Measurements from ENCODE around the gene TMEM109.

TMEM109 gene

GRCh38 chr11:60912223-60912850 lies 1.6 kb upstream of the TMEM109 start:
- DNase-seq: no peak

- no peak for DNase-seq
Observed at GRCh38 chr11:60912851-60913528, 968 bp upstream of the TMEM109 start.

GRCh38 chr11:60914633-60915247 lies 782 bp downstream of the TMEM109 start:
- DNase-seq: peak; percentile 79

- peak; percentile 67 for DNase-seq
Observed at GRCh38 chr11:60915248-60915914, 1.4 kb downstream of the TMEM109 start.

- no peak for DNase-seq
Observed at GRCh38 chr11:60916669-60917206, 2.8 kb downstream of the TMEM109 start.

- DNase-seq: no peak
Observed at GRCh38 chr11:60917267-60917666, 3.3 kb downstream of the TMEM109 start.

- no peak for DNase-seq
Observed at GRCh38 chr11:60918251-60918938, 4.4 kb downstream of the TMEM109 start.

- no peak for DNase-seq
Observed at GRCh38 chr11:60918939-60919265, 4.9 kb downstream of the TMEM109 start.

GRCh38 chr11:60919320-60919719 lies 5.4 kb downstream of the TMEM109 start:
- DNase-seq: no peak

GRCh38 chr11:60919956-60920355 lies 6.0 kb downstream of the TMEM109 start:
- DNase-seq: no peak

- no peak for DNase-seq
Observed at GRCh38 chr11:60921259-60921658, 7.3 kb downstream of the TMEM109 start.

- no peak for DNase-seq
Observed at GRCh38 chr11:60921777-60922335, 7.9 kb downstream of the TMEM109 start.

GRCh38 chr11:60922906-60923305 lies 8.9 kb downstream of the TMEM109 start:
- DNase-seq: no peak

- DNase-seq: no peak
Observed at GRCh38 chr11:60923326-60923725, 9.4 kb downstream of the TMEM109 start.

- DNase-seq: no peak
Observed at GRCh38 chr11:60923800-60924109, 9.8 kb downstream of the TMEM109 start.

GRCh38 chr11:60924110-60924905 lies 10.3 kb downstream of the TMEM109 start, which contains the start of gene TMEM132A:
TMEM132A (plus strand) TSS chr11:60924460; CDS start chr11:60924634, 174 bp downstream.
- peak; percentile 87 for DNase-seq

- no peak for DNase-seq
Observed at GRCh38 chr11:60924906-60925853, 11.2 kb downstream of the TMEM109 start.

- DNase-seq: no peak
Observed at GRCh38 chr11:60925868-60926267, 11.9 kb downstream of the TMEM109 start.

- DNase-seq: no peak
Observed at GRCh38 chr11:60926500-60926899, 12.5 kb downstream of the TMEM109 start.

- DNase-seq: no peak
Observed at GRCh38 chr11:60927061-60927592, 13.2 kb downstream of the TMEM109 start.
